ENCODE data around the gene CNTN1.

The CNTN1 gene

DNA sequence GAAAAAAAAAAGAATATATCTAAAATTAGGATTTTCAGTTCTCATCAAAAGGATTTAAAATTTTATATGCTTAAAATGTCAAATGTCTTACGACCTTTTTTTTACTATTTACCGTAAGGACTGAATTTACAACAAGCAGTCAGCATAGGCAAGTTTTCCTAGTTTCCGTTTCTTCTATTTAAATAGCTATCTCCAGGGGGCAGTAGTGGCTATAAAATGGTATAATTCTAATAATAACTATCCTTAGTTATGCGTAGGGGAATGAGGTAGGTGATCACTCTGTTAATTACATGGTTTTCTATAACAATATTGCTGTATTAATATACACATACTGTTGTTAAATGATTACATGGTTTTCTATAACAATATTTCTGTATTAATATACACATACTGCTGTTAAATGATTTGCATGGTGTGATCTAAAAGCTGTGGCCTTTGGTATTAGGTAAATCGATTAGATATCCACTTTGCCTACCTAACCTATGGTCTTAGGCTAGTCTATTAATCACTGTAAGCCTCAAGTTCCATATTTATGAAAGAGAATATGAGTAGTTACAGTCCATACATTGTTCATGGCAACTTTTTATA, 278.2 kb downstream of the CNTN1 start:
- DNase-seq (ENCODE audit: low spot score), result no peak

DNA sequence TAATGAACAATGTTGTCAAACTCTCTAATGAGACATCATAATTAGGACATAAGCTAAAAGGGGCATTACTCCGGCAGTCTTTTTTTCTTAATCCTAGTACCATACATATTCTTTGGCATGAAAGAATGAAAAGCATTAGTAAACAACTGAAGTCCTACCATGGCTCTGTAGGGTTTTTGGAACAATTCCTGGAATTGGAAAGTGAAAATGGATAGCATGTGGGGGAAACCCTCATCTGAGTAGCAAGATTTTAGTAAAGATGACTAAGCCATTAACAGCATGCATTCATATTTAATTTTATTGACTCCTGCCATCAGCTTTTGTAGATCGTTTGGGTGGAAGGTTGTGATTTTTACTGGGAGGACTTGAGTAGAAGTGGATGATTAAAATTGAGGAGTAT, 279.7 kb downstream of the CNTN1 start:
- no peak for DNase-seq (ENCODE audit: low spot score)

DNA sequence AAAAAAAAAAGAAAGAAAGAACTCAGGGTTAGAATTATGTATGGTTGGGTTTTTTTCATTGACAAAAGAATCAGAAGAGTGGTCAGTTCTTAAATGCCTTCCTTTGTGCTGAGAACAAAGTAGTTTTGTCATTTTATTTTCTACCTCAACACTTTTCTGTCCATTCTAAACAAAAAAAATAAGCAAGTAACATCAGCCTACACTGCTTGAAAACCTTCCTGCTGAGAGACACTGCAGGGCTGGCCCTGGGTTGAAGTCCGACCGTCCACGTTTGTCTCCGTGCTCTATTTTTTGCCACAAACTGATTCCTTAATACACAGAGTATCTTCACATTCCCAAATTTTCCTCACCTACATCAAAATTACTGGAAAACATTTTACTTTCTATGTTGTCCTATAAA, 284.3 kb downstream of the CNTN1 start:
- DNase-seq (ENCODE audit: low spot score), result no peak

DNA sequence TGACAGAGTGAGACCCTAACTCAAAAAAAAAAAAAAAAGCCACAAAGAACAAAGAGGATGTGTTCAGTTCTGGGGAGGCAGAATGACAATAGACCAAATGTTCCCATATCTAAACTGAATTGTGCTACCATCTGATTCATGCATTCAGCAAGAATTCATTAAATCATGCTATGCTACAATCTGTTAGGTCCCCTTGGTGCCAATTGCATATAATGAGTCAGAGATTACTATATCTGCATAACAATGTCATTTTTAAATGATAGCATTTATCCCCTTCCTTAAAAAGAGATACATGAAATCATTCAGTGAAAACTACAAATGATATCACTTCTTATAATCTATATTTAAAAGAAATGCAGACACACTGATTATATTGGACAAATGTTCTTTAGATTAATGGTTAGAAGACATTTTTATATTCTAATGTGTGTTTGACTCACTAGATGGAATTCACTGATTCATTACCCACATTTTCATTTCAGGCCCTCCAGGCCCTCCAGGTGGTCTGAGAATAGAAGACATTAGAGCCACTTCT, 288.3 kb downstream of the CNTN1 start:
- no peak for DNase-seq (ENCODE audit: low spot score)

DNA sequence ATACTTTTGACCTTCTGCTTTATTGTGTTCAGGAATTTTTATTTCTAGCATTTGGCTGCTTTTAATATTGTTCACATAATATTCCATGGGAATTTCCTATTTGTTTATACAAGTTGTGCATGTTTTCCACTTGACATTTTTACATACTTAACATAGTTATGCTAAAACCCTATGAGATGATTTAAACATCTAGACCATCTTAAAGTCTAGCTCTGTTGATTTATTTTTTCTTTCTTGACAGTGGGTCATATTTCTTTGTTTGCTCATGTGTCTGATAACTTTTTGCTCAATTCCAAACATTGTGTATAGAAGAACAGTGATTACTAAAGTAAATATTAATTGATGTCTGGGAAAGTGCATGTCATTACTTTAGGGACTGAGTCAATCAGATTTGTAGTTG, 293.8 kb downstream of the CNTN1 start:
- DNase-seq (ENCODE audit: low spot score), result no peak

DNA sequence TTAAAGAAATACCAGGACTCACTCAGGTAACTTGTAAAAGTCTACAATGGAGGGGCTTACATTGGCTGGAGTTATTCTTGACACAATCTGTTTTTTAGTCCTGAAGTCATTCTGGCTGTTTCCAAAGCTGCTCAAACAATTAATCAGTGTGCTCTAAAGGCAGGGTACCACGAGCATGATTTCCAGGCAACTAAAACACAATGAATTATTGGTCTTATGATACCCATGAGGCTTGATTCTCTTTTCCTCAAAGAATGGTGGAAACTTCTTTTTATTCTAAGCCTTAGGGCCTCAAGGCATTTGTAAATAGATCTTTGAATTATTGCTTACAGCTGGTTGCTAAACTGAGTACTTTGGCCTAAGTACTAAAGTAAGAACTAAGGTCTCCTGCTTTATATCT, 296.1 kb downstream of the CNTN1 start:
- no peak for DNase-seq (ENCODE audit: low spot score)

DNA sequence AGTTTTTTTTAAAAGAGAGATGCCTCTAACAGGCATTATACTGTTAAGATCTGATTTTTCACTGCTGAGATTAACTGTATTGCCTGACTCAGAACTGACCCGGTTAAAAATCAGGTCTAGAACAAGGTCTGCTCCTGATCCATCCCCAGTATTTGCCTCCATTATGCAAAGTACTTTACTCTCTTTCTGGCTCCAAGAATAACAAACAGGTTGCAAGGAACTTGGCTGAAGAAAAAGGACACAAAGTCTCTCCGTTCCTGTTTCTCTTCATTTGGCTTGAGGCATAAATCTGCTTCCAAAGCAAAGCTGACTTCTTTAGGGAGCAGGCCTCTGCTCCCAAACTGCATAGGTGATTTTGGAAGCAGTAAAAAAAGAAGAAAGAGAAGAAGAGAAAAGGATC, 296.6 kb downstream of the CNTN1 start:
- no peak for DNase-seq (ENCODE audit: low spot score)

DNA sequence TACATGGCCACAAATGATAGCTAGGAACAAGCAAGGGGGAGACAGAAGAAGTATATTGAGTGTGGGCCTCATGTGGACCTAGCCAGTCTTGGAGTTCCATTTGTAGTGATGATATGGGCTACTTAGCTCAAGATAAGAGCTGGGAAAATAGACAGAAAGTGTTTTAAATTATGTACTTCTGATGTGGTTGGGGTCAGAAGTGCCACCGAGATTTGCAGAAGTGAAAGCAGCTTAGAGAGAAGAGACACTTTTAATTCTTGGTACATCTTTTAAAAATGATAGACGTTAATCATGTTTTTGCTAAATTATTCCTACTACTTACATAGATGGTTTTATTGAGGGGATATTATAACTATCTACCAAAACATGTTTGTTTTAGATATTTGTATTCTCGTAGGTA, 297.5 kb downstream of the CNTN1 start:
- no peak for DNase-seq (ENCODE audit: low spot score)

DNA sequence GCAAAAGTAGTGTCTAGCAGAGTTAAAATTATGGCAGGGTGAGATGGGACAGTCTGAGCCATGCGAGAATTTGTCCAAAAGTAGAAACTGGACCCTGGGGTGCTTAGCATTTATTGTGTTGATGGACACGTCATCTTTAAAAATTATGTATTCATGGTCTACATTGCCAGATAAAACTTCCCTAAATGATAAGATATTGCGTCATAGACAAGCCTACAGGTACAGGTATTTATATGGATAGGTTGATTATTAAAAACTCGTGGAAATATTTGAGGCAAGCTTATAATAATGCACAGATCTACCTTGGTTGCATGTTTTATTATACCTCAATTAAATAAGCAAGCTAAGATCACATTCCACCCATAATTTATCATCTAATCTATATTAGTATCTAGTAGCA, 299.9 kb downstream of the CNTN1 start:
- no peak for DNase-seq (ENCODE audit: low spot score)

DNA sequence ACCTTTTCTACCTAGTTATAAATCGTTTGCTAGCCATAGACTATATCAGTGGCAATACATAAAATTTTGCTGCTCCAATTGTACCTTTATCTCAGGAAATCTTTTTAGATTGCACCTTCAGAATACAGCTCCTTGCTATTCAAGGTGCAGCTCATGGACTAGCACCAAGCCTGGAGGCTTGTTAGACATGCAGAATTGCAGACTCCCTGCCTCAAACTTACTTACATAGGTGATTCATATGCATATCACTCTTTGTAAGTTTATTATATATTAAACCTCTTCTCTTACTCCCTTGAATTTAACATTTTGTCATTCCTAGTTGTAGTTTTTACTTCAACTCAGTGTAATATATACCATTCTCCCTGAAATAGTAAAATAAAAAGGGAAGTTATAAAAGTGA, 300.4 kb downstream of the CNTN1 start:
- DNase-seq (ENCODE audit: low spot score), result no peak

DNA sequence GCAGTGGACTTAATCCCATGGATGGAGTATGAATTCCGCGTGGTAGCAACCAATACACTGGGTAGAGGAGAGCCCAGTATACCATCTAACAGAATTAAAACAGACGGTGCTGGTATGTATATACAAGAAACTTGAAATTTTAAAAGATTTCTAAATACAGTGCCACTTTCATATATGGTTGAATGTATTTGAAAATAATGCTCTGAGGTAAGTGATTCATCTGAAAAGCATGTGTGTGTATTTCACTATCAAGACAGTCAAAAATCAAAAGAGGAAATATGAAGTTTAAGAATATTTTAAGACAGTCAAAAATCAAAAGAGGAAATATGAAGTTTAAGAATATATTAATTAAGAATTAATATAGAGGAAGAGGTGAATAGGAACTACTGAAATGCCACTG, 300.9 kb downstream of the CNTN1 start:
- DNase-seq (ENCODE audit: low spot score), result no peak

DNA sequence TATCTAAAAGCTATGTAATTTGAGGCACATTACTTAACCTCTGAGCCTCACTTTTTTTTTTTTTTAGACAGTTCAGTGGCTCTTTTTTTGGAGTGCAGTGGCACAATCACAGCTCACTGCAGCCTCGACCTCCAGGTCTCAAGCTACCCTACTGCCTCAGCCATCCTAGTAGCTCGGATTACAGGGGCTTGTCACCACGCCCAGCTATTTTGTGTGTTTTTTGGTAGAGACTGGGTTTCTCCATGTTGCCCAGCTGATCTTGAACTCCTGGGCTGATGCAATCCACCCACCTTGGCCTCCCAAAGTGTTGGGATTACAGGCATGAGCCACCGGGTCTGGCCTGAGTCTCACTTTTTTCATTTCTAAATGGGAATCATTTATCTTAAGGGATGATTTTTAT, 303.9 kb downstream of the CNTN1 start:
- DNase-seq (ENCODE audit: low spot score), result no peak

DNA sequence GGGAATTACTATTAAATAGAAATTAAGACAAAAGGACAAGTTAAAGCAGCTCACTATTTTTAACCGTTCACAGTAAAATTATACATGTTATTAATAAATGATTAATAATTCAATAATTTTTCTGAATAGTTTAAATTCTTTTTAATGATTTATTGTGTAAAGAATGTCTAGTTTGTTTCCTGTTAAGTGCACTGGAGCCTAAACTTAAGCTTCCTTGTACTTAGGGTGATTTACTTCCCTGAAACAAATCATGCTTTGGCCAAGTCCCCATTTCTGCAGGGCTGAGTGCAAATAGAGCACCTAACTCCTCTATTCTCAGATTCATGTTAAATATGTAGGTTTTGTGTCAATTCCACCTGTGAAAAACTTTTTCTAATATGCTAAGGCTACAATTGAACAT, 307.0 kb downstream of the CNTN1 start:
- no peak for DNase-seq (ENCODE audit: low spot score)

DNA sequence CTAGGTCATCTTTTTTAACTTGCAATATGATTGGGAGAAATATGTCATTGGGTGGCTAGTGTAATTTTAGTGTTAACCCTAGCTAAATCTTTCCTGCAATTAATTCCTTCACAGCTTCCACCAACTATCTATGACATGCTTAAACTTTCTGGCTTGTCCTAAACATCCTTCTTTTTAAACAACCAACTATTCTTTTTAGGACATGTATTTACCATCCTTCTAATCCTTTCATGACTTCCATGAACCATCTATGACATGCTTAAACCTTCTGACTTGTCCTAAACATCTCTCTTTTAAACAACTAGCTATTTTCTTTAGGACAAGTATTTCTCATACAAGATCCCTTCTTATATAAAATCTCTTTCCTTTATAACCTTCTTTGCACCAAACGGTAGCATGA, 316.2 kb downstream of the CNTN1 start:
- no peak for DNase-seq (ENCODE audit: low spot score)

DNA sequence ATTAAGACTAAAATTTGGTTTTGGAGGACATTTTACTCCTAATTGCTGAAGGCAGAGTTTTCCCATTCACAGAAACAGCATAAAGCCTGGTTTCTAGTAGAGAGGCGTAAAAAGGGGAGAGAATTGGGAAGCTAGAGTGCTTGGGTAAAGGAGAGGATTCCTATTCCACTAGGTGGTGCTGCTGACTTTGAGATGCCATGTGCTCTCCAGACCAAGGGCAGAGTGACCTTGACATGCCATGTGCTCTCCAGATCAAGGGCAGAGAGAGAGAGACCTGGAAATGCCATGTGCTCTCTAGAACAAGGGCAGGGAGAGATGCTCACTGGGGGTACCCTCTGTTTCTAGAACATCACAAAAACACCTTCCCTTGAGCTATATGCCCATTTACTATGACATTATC, 319.7 kb downstream of the CNTN1 start:
- no peak for DNase-seq (ENCODE audit: low spot score)

DNA sequence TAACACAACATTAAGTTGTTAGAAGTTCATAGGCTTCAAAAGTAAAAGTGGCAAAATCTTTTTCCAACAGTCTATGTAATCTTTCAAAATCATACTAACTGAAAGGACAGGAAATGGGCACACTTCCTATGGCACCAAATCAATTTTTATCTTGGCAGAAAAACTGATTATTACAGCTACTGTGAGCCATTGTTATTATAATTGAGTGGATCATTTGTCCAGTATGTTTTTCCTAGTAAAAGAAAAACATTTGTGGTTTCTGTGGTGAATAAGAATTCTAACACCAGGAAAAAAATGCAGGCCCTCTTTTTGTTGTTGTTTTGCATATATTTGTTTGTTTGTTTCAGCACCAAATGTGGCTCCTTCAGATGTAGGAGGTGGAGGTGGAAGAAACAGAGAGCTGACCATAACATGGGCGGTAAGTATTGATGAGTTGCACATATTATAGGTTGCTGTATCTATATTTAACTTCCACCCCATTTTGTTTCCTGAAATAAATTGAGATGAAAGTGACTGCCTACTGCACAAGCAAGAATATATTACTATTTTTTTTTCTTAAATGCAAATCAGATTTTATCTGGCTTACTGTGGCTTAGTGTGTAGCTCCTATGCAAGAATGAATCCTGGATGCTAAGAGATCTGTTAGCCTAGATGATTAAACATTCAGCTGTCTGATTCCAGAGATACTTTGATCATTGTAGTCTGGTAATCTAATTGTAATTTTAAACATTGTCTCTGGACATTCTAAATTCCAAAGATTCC, 321.8 kb downstream of the CNTN1 start:
- peak; percentile 3 for DNase-seq (ENCODE audit: low spot score)

DNA sequence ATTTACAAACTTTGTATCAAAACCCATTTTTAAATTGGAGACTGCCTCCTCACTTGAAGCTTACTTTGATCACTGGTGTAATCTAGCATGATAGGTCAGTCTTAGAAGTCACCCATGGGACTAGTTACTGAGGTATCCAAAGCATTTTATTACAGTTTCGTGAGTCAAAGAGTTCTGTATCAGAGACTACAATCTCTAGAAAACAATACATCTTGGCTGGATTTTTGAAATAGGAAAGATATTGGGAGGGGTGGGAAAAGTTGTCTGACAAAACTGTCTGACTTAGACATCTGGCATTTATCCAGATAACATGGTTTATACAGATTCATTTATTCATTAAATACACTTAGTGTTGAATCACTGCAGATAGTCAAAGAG, 322.4 kb downstream of the CNTN1 start:
- DNase-seq (ENCODE audit: low spot score), result peak; percentile 2

DNA sequence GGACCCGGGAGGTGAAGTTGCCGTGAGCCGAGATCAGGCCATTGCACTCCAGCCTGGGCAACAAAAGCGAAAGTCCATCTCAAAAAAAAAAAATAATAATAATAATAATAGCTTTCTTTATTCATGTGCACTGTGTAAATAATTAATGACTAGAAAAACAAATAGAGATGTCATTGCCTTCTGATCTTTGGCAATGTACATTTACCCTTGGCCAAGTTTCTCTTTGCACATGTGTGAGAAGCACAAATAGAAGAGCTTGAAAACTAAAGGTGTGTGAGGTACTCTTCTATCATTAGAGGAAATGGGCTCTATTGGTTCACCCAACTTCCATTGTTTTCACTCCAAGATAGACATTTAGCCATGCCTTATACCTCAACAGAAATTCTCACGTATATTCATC, 325.8 kb downstream of the CNTN1 start:
- DNase-seq (ENCODE audit: low spot score), result no peak

DNA sequence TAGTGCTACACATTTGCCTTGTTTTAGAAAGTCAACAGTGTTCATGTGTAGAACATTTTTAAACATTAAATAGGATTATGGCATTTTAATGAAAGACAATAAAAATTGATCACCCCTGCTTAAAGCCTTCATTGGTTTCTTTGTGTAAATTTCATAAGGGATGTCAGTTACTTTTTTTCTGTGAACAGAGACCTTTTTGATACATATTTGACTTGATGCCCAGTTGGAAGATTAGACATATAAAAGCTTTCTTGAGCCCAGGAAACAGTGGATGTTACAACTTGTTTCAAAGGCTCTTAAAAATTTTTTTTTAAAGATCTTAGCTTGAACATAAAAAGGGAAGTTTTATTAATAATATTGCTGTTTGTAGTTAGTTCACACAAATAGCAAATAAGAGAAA, 327.2 kb downstream of the CNTN1 start:
- no peak for DNase-seq (ENCODE audit: low spot score)

DNA sequence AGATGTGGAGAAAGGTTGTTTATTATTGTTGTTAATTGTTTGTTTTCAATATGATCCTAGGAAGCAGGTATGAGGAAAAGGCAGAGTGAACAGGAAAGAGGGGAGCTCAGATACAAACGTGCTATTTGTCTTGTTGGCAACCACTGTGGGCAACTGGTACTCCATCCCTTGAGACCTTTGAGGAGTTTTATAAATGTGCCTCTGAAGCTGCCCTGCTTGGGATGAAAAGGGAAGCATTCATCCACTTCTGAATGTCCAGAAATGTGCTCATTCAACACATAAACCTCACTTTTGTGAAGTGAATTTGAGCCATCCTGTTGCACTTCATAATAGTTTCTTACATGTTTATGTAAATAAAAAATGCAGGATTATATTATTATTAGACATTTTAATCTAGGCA, 331.6 kb downstream of the CNTN1 start:
- no peak for DNase-seq (ENCODE audit: low spot score)

DNA sequence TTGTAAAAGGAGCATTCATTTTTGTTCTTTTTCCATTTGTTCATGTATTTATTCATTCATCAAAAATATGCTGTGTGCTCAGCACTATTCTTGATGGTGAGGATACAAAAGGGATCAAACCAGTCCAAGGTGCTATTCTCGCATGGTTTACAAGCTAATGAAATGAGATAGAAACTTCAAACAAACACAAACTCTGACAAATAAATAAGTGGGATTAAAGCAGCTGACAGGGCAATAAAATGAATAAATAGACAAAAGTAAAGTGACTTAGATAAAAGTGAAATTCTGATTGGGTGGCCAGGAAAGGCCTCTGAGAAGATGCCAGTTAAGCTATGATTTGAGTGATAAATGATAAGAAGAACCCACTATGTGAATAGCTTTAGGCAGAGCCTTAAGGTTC, 333.9 kb downstream of the CNTN1 start:
- DNase-seq (ENCODE audit: low spot score), result no peak

DNA sequence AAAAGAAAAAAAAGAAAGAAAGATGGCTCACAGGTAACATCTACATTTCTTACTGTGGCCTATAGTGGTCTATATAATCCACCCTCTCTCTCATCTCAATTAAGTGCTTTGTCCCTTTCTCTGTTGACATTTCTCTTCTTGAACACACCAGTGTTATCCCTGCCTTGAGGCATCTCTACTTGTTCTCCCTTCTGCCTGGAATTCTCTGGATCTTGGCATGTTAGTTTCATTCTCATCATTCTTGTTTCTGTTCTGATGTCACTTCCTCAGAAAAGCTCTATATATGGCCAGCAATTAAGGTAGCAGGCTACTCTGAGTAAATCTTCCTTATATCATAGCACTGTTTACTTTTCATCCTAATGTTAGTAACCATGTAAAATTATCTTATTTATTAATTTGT, 340.1 kb downstream of the CNTN1 start:
- DNase-seq (ENCODE audit: low spot score), result no peak

DNA sequence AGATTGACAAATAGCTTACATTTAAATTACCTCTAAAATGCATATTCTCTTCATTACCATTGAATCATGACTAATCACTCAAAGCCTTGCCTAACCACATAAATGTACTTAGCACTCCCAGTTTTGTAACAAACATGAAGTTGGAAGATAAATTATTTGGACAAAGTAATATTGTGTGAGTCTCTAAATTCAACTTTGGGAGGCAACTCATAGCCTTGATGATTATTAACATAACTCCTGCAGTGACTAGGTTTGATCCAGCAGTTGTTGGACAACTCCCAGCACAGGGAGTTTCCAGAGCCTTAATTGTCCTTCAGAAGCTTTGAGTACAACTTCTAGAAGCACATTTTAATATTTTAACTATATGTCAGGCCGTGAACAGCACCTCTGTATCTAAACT, 342.4 kb downstream of the CNTN1 start:
- no peak for DNase-seq (ENCODE audit: low spot score)

DNA sequence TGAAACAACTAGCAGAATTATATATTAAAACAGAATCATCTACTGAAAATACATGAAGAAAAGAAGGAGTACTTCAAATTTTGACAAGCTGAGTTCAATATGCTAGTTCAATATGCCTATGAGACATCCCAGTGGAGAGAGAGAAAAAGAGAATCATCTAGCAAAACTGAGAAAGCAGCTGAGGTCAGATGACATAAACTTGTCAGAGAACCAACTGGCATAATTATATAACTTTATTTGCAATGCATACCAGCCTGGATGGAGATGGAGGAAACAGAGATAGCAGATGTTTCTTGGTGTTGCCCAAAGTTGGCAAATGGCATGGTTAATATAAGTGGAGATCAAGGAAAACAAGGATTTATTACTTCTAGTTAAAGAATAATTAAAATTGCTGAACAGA, 347.2 kb downstream of the CNTN1 start:
- DNase-seq (ENCODE audit: low spot score), result no peak
